GM11168 (cell line): ENCODE results near the gene DNAJC2.

Experiments
- in situ Hi-C: fragments of 300-500 bp; cut with MboI; formaldehyde crosslinking; loops from one replicate; pipeline ENCODE4 v1.12.0; 2022; ENCODE audit warnings: low sequenced_read_pairs; ENCODE audit not compliant: unreplicated experiment

Gene DNAJC2, protein sequence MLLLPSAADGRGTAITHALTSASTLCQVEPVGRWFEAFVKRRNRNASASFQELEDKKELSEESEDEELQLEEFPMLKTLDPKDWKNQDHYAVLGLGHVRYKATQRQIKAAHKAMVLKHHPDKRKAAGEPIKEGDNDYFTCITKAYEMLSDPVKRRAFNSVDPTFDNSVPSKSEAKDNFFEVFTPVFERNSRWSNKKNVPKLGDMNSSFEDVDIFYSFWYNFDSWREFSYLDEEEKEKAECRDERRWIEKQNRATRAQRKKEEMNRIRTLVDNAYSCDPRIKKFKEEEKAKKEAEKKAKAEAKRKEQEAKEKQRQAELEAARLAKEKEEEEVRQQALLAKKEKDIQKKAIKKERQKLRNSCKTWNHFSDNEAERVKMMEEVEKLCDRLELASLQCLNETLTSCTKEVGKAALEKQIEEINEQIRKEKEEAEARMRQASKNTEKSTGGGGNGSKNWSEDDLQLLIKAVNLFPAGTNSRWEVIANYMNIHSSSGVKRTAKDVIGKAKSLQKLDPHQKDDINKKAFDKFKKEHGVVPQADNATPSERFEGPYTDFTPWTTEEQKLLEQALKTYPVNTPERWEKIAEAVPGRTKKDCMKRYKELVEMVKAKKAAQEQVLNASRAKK

DNA sequence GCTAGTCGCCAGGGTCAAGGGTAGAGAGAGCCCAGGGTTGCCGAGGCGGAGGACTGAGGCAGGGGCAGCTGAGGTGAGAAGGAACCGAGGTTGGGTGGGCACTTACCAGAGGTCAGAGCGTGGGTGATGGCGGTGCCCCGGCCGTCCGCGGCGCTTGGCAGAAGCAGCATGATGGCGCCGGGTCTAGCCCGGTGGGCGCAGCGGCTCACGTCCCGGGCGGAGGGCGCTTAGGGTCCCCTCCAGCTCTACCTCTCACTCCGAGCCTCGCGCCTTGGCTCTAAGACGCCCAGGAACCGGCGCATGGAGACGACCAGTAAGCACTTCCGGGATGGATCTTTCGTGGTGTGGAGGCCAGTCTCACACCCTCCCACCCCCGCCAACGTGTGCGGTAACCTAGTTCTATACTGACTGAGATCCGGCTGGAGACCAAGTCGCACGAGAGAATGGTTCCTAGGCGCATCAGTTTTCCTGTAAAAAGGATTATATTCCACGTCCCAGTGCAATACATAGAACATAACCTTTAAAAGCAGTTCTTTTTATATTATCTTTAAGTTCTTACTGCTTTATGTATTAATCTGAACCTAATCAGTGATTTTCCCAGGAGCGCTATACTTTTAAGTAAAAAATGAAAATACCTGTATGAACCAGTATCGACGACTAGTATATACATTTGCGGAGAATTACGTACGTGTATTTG lies at the start of gene DNAJC2:
DNAJC2 (minus strand) TSS at position 315 of the 697 bp plus-strand sequence; CDS start at position 170, 145 bp downstream.
- in situ Hi-C loops, result no loop called here

DNA sequence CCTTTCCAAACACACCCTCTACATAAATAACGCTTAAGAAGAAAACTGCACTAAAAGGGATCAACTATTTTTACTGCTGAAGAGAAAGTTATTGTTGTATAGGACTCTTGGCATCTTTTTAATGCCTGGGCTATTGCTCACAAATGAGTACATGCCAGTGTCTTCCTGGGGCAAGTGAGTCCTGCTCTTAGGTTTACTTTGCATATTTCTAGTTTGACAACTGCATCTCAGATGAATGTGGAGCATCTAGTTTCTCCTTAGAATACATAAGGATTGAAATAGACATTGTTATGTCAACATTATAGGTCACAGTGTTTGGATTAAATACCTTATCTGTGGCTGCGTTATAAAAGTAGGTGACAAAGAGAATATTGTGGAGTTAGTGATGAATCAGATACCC lies 47.4 kb upstream of the DNAJC2 start:
- in situ Hi-C loops, result no loop called here

DNA sequence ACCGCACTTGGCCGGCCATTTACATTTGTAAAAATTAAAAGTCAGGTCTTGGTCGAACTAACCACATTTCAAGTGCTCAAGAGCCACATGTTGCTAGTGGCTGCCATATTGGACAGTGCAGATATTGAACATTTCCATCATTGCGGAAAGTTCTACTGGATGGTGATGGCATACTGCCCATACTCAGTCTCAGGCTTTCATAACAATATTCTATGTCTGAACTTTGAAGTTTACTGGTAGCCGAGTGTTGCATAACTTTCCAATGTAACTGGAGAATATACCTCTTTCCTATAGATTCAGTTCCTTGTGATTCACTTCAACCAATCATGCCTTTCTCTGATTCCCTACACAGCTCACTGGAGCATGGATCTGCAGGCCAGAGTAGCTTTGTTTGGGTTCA lies 46.6 kb upstream of the DNAJC2 start:
- in situ Hi-C loops, result no loop called here

- in situ Hi-C loops, result no loop called here
These were observed 44.7 kb upstream of the DNAJC2 start for GRCh38 chr7:103389263-103389662.

DNA sequence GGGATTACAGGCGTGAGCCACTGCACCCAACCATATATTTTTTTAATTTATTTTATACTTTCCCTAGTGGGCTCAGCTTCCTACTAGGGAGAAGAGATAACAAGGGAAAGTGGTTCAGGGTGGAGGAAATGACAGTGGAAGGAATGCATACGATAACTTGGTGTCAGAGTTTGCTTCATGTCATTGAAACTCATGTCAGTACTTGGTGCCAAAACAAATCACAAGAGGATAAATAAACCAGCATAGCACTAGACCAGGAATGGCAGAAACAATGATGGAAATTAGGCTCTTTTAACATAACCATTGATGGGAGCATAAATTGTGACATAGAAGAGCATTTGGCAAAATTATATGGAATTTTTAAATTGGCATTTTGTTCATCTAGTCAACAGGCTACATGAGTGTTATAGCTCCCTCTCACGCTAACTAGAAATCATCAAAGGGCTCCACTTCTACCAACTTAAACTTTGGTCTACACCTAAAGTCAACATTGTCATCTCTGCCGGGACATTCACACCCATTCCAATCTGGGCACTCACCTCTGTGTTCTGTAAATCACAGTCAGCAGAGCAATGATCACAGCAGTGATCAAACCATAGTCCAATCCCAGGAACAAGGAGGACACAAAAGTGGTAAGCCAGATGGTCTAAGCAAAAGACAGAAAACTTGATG lies 44.0 kb upstream of the DNAJC2 start:
- in situ Hi-C loops, result no loop called here

- in situ Hi-C loops, result no loop called here
These were observed 42.7 kb upstream of the DNAJC2 start for GRCh38 chr7:103387242-103387641.

DNA sequence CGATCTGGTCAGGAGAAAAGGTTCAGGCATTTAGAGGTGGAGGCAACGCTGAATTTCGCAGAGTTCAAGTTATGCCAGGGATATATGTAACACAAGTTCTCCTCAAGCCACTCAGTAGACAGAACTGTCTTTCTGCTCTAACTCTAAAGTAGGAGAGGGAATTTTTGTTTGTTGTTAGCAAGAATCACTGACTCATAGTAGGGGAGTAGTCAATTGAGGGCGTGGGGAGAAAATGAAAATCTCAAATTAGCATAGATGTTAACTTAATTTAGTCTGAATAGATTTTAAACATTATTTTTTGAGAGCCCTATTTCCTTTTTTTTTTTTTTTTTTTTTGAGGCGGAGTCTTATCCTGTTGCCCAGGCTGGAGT lies 37.5 kb upstream of the DNAJC2 start:
- in situ Hi-C loops, result no loop called here

DNA sequence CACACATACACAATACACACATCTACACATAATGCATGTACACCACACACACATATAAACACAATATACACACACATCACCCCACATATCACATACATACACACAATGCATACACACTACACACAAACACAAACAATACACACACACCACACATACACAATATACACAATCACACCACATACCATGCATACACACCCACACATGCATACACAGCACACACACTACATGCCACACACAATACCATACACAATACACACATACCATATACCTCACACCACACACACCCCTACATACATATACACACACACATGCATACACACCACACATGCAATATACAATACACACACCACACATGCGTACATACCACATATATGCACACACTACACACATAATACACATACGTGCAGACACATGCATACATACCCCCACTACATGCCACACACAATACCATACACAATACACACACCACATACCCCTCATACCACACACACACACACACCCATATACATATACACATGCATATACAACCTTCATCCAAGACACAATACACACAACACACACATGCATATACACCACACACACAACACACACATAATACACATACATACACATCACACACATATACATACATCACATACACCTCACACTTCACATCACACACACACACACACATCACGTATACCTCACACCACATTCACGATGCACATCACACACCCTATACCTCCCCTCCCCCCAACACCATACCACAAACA lies 36.9 kb upstream of the DNAJC2 start:
- in situ Hi-C loops, result no loop called here

DNA sequence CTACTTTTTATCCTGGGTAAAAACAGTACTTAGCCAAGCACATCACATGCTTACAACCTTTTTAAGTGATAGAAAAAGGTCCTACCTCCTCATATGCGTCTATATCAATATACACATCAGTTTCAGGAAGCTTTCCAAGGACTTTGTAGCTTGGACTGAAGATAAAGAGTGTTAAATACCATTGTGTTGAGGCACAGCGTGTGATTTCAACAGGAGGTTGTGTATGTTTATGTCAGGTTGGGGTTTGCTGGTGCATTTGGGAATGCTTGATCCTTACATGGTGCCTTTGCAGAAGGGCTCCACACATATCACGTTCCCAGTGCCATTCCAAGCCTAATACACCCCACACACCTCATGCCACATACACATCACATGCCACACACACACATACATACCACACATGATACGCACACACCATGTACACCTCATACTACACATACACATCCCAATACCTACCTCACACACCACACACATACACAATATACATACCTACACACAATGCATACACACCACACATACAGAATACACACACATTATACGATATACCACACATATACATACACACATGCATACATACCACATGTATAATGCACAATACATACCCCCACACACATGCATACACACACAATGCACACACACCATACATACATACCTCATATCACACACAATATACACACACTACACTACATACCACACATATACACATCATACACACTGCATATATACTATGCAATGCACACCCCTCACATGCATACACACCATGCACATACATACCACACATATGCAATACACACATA lies 36.0 kb upstream of the DNAJC2 start:
- in situ Hi-C loops, result no loop called here

GRCh38 chr7:103379270-103379975 lies 34.9 kb upstream of the DNAJC2 start:
- in situ Hi-C loops, result no loop called here

- in situ Hi-C loops, result no loop called here
These were observed 29.5 kb upstream of the DNAJC2 start for GRCh38 chr7:103373866-103374643.

GRCh38 chr7:103369432-103369831 lies 24.9 kb upstream of the DNAJC2 start:
- in situ Hi-C loops, result no loop called here

DNA sequence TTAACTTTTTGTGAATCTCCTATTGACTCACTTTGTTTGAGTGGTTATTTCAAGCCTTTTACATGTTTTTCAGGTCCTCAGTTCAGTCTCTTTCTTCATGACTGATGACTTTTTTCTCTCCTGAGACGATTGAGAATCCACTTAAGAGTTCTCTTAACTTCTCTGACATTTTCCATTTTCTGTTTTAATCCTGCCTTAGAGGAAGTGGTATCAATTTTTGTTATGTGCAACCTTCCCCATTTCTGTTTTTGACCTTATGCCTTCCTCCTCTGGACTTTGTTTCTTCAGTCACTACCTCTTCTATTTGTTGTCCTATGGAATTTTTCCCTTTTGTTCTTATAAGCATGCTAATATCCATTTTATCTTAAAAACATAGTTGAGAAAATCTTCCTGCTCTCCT lies 5.2 kb upstream of the DNAJC2 start:
- in situ Hi-C loops, result no loop called here

- in situ Hi-C loops, result no loop called here
These were observed 4.4 kb upstream of the DNAJC2 start for GRCh38 chr7:103348959-103349358.

GRCh38 chr7:103348452-103348851 lies 3.9 kb upstream of the DNAJC2 start:
- in situ Hi-C loops, result no loop called here

- in situ Hi-C loops, result no loop called here
These were observed 3.1 kb upstream of the DNAJC2 start, which contains the start of gene PSMC2 for GRCh38 chr7:103347507-103348267. PSMC2 (plus strand) TSS chr7:103347643; CDS start chr7:103347712, 69 bp downstream.

- in situ Hi-C loops, result no loop called here
These were observed 1.8 kb upstream of the DNAJC2 start for GRCh38 chr7:103346396-103346795.
